HEK293 (cell line): ENCODE measurements around the gene MLLT1.

Experiments
- YY1 ChIP-seq: fragments of 450-650 bp; formaldehyde crosslinking; IDR thresholded peaks from 2 replicates; pipeline ENCODE4 v1.5.1; 2018; ENCODE audit warnings: missing biosample characterization, missing genetic modification characterization
- ZBTB17 ChIP-seq: fragments of 450-650 bp; formaldehyde crosslinking; IDR thresholded peaks from 2 replicates; pipeline ENCODE4 v1.5.1; 2016; ENCODE audit warnings: missing biosample characterization, missing genetic modification characterization
- ZNF132 ChIP-seq: fragments of 450-650 bp; formaldehyde crosslinking; IDR thresholded peaks from 2 replicates; pipeline ENCODE4 v1.5.1; 2017; ENCODE audit warnings: missing biosample characterization, missing genetic modification characterization, borderline replicate concordance
- ZNF214 ChIP-seq: fragments of 450-650 bp; formaldehyde crosslinking; IDR thresholded peaks from 2 replicates; pipeline ENCODE4 v1.5.1; 2017; ENCODE audit warnings: missing biosample characterization, mild to moderate bottlenecking, missing genetic modification characterization, borderline replicate concordance
- ZNF624 ChIP-seq: fragments of 450-650 bp; formaldehyde crosslinking; IDR thresholded peaks from 2 replicates; pipeline ENCODE4 v1.5.1; 2017; ENCODE audit warnings: missing biosample characterization, missing genetic modification characterization
- ZNF658 ChIP-seq: fragments of 450-650 bp; formaldehyde crosslinking; IDR thresholded peaks from 2 replicates; pipeline ENCODE4; 2016; ENCODE audit warnings: missing biosample characterization, missing genetic modification characterization
- TF ChIP-seq, protein P1 (sequence below): fragments of 450-650 bp; formaldehyde crosslinking; IDR thresholded peaks from 2 replicates; pipeline ENCODE4 v1.5.1; 2016; ENCODE audit warnings: missing biosample characterization, missing genetic modification characterization
- TF ChIP-seq, protein P2 (sequence below): fragments of 450-650 bp; formaldehyde crosslinking; IDR thresholded peaks from 2 replicates; pipeline ENCODE4 v1.5.1; 2017; ENCODE audit warnings: missing biosample characterization, missing genetic modification characterization

- no peak for TF ChIP-seq ZNF132 (tag by site-specific recombination)
- TF ChIP-seq ZBTB17 (tag by site-specific recombination), result no peak
- TF ChIP-seq, protein P1, sequence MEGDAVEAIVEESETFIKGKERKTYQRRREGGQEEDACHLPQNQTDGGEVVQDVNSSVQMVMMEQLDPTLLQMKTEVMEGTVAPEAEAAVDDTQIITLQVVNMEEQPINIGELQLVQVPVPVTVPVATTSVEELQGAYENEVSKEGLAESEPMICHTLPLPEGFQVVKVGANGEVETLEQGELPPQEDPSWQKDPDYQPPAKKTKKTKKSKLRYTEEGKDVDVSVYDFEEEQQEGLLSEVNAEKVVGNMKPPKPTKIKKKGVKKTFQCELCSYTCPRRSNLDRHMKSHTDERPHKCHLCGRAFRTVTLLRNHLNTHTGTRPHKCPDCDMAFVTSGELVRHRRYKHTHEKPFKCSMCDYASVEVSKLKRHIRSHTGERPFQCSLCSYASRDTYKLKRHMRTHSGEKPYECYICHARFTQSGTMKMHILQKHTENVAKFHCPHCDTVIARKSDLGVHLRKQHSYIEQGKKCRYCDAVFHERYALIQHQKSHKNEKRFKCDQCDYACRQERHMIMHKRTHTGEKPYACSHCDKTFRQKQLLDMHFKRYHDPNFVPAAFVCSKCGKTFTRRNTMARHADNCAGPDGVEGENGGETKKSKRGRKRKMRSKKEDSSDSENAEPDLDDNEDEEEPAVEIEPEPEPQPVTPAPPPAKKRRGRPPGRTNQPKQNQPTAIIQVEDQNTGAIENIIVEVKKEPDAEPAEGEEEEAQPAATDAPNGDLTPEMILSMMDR, result no peak
- TF ChIP-seq, protein P2, sequence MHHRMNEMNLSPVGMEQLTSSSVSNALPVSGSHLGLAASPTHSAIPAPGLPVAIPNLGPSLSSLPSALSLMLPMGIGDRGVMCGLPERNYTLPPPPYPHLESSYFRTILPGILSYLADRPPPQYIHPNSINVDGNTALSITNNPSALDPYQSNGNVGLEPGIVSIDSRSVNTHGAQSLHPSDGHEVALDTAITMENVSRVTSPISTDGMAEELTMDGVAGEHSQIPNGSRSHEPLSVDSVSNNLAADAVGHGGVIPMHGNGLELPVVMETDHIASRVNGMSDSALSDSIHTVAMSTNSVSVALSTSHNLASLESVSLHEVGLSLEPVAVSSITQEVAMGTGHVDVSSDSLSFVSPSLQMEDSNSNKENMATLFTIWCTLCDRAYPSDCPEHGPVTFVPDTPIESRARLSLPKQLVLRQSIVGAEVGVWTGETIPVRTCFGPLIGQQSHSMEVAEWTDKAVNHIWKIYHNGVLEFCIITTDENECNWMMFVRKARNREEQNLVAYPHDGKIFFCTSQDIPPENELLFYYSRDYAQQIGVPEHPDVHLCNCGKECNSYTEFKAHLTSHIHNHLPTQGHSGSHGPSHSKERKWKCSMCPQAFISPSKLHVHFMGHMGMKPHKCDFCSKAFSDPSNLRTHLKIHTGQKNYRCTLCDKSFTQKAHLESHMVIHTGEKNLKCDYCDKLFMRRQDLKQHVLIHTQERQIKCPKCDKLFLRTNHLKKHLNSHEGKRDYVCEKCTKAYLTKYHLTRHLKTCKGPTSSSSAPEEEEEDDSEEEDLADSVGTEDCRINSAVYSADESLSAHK (tag by site-specific recombination), result no peak
- TF ChIP-seq ZNF214, result no peak
- TF ChIP-seq ZNF624, result no peak
- TF ChIP-seq YY1 (tag by site-specific recombination), result no peak
- no peak for TF ChIP-seq ZNF658
These were observed 106.6 kb downstream of the MLLT1 start for GRCh38 chr19:6173190-6173589.
